ENCODE data around the gene SORL1. TPM values are rescaled to one million over a fixed set of nuclear protein-coding genes. Genes with fewer than 3 reads are reported as not detected.

The SORL1 gene
- total RNA-seq, 1 donor from 2014 or later: 14.3 TPM

- ATAC-seq: no peak
These were observed 112.0 kb downstream of the SORL1 start for GRCh38 chr11:121563900-121564822.

GRCh38 chr11:121564948-121565684 lies 113.0 kb downstream of the SORL1 start:
- no peak for ATAC-seq

GRCh38 chr11:121566279-121567168 lies 114.4 kb downstream of the SORL1 start:
- ATAC-seq: no peak

DNA sequence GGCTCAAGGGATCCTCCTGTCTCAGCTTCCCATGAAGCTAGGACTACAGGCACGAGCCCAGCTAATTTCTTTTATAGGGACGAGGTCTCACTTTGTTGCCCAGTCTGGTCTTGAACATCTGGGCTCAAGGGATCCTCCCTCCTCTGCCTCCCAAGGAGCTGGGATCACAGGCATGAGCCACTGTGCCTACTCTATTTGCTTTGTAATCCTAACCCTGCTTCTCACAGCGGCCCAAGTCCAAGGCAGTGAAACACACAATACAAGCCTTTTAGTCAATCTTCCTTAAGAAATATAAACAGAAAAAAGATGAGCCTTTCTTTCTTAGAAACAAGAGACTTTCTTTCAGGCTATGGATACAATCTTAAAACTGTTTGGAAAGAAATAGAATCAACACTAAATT lies 115.9 kb downstream of the SORL1 start:
- ATAC-seq: no peak

- ATAC-seq: peak; percentile 25
These were observed 117.5 kb downstream of the SORL1 start for GRCh38 chr11:121569332-121570299.

- ATAC-seq: no peak
These were observed 118.3 kb downstream of the SORL1 start for GRCh38 chr11:121570453-121570852.

- no peak for ATAC-seq
These were observed 119.4 kb downstream of the SORL1 start for GRCh38 chr11:121571506-121571905.

DNA sequence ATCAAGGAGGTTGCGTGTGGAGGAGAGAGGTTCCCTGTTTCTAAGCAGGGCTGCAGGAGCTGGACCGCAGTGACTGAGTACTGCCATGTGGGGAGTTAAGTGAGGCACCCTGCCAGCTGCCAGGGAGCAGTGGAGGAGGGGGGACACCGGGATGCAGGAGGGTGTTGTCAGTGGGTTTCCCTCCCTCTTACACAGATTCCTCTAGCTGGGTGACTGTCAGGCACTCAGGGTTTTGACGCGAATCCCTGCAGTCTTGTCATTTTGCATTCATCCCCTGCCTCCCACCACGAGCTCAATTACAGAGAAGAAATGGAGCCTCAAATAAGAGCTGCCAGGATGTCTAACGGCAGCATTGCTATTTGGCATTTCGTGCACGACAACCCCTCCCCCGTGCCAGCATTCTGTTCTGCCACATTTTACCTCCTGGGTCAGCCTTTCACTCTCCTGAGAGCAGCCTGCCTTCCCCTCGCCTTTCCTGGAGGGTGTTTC lies 120.5 kb downstream of the SORL1 start:
- ATAC-seq: no peak

GRCh38 chr11:121574801-121575200 lies 122.7 kb downstream of the SORL1 start:
- ATAC-seq: no peak

DNA sequence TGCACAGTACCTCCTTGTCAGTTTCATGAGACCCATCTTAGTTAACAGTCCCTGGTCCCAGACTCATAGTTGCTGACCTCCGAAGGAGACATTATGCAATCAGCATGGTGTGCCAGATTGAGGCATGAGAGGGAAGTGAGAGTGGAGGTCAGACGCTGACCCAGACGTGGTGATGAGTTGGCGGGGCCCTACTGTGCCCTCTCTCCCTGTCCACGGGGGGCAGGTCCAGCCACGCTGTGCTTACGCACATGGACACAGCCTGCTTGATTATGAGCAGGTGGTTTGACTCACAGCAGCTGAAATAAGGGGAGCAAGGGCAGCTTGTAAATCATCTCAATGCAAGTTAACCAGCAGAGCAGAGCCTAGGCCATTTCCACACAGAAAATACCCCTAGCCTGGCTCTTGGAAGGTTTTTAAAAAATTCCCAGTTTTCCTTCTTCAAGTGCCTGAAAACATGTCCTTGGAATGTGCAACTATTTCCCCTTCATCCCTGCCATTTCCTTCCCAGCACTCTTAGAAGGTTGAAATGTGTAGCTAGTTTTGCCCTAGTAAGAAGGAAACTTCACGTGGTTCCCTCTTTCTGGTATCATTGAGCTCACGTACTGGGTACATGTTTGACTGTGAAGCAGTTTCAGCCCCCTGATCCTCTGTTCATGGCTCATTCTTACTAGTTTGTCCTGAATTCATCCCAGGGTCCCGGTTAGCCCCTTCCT lies 123.3 kb downstream of the SORL1 start:
- peak; percentile 36 for ATAC-seq

DNA sequence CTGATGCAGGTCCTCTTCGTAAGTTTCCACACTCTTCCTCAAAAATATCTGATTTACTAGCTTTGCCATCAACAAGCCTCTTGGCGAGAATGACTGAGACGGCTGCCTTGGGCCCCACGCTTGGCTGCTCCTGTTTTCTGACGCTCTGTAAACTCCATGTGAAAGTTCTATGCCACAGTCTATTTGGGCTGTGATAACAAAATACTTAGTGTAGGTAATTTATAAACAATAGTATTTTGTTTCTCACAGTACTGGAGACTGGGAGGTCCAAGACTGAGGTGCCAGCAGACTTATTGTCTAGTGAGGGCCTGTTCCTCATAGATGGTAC lies 123.8 kb downstream of the SORL1 start:
- no peak for ATAC-seq

DNA sequence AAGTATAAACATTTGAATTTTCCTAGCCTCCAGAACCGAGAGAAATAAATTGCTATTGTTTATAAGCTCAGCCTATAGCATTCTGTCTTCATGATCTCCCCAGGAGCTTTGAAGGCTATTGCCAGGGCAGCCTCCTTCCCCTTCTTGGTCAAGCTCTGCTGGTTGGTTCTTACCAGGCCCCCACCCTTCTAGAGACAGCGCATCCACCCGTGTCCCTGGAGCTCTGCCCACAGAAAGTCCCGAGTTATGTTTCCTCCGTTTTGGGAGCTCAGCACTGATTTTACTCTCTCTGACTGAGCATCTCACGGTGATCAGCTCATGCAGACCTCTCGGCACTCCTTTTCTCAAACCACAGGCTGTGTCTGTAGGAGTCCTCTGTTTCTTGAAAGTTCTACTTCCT lies 124.4 kb downstream of the SORL1 start:
- no peak for ATAC-seq

DNA sequence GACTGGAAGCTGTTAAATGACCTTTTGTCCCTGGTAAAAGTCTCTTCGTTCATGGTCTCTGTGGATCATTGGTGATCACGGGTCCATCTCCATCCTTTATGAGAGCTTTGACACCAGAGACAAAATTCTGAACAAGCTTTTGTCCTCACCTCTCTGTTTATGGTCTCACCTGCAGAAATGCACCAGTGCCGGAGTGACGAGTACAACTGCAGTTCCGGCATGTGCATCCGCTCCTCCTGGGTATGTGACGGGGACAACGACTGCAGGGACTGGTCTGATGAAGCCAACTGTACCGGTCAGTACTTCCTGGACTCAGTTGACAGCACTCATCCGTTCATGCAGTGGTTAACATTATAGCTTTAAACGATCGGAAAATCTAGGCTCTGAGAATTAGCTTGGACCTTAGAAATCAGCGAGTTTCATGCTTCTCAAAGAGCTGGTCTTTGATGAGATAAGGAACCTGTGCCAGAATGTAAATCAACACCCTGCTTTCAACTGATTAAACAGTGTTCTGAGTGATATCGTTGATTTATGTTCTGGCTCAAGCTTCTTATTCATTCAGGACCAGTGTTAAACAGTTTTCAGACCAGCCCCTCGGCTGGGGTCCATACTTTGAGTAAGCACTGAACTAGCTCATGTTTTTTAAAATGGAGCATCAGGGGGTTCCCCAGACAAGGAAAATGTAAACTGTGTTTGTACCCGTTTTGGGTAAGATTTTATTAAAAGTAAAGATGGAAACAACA lies 125.2 kb downstream of the SORL1 start:
- ATAC-seq: no peak

DNA sequence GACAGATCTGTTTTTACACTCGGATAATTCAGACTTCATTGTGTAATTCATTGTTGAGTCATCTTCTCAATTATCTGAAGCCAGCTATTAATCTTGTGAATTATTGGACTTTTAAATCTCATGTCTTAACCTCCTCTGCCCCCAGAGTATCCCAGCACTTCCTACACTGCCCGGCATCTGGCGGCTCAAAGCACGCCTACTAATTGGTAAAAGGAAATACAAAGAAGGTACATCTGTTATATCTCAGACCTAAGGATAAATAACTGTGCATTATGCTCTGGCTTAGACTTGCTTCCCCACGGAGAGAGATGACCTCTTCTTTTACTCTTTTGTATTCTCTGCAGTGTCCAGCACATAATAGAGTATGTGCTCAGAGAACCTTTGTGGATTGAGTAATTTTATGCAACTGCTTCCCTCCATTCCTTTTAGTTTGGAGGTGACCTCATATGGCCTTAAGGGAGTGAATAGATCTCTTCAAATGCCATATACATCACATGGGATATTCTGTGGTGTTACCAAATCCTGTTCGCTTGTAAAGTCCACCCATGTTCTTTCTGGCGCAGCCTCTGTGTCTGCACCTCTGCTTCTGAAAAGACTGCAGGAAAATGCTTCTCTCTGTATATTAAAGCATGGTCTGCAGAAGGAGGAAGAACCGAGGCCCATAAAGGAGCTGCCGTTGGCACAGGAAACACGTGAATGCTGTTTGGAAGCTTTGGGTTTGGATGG lies 126.3 kb downstream of the SORL1 start:
- no peak for ATAC-seq

- ATAC-seq: no peak
These were observed 128.0 kb downstream of the SORL1 start for GRCh38 chr11:121580154-121580553.

GRCh38 chr11:121581607-121582006 lies 129.5 kb downstream of the SORL1 start:
- no peak for ATAC-seq

GRCh38 chr11:121582296-121582695 lies 130.2 kb downstream of the SORL1 start:
- ATAC-seq: no peak

GRCh38 chr11:121583825-121584224 lies 131.7 kb downstream of the SORL1 start:
- ATAC-seq: no peak

DNA sequence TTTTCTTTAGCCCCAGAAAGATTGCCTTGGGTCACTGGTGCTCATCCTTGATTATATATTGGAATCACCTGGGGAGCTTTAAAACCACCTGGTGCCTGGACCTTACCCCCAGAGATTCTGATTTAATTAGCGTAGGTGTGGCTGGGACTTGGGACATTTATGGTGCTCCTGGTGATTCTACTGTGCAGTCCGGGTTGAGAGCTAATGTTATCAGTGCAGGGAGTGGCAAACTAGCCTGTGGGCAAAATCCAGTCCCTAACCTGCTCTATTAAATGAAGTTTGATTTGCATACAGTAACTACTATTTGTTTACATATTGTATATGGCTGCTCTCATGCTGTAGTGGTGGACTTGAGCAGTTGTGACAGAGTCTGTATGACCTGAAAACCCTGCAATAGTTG lies 134.6 kb downstream of the SORL1 start:
- no peak for ATAC-seq

All from esophagus mucosa (tissue), 1 donor.